Psoas muscle (tissue), 8 donors: ENCODE results near the gene MRTFB. TPM values are rescaled to one million over a fixed set of nuclear protein-coding genes. Genes with fewer than 3 reads are reported as not detected.

Experiments used
- ATAC-seq, 4 donors: fragments of 200-7000 bp; cut with Tn5 transposase; one replicate each; pipeline ENCODE4 v1.9.1; 2020; ENCODE audit warnings: moderate library complexity in 3 of 4, mild to moderate bottlenecking in 2 of 4
- DNase-seq, 2 donors: peaks; one replicate each; pipeline ENCODE4 v3.0.0-alpha.2; 2020
- H3K27ac ChIP-seq: fragments of 200-600 bp; one replicate; pipeline ENCODE4 v1.8.0; 2022
- H3K27me3 ChIP-seq, 3 donors: fragments of 200-600 bp in 1 of 3; one replicate each; pipeline versions ENCODE4 v1.6.1 to v1.8.0; 2013 to 2022; ENCODE audit warnings: low read length in 2 of 3, mild to moderate bottlenecking in 2 of 3, moderate library complexity in 1 of 3; ENCODE audit not compliant: insufficient read depth in 3 of 3
- H3K36me3 ChIP-seq, 2 donors: fragments of 200-600 bp in 1 of 2; one replicate each; pipeline versions ENCODE4 v1.6.1 to v1.8.0; 2013 to 2022; ENCODE audit warnings: low read depth in 1 of 2, mild to moderate bottlenecking in 1 of 2, moderate library complexity in 1 of 2; ENCODE audit not compliant: insufficient read depth in 1 of 2
- H3K4me1 ChIP-seq: fragments of 200-600 bp; one replicate; pipeline ENCODE4 v1.8.0; 2022
- H3K4me3 ChIP-seq: fragments of 200-600 bp; one replicate; pipeline ENCODE4 v1.8.0; 2022; ENCODE audit warnings: mild to moderate bottlenecking
- H3K9me3 ChIP-seq: fragments of 200-600 bp; one replicate; pipeline ENCODE4 v1.8.0; 2022
- CTCF ChIP-seq: fragments of 200-600 bp; IDR thresholded peaks from one replicate; pipeline ENCODE4 v1.8.0; 2022; ENCODE audit warnings: antibody characterized with exemption
- WGBS, 3 donors: extraction: QIAGEN DNeasy Blood & Tissue Kit; methylation state at CpG; one replicate each; pipeline versions ENCODE4 v1.1.6 to v1.1.7; 2013; 5-methylcytosine and 5-hydroxymethylcytosine counted together
- intact Hi-C, 2 donors: fragments of 100-400 bp; cut with DNase I; formaldehyde crosslinking; loops; one replicate each; pipeline versions ENCODE4 v1.11.0 to v1.14.2; 2022
- polyA plus RNA-seq, 3 donors: library from polyadenylated mRNA; stranded (reverse); fragments of 200-250 nt; gene quantifications; one replicate each; pipeline ENCODE4 v1.2.3, GENCODE V29; 2013
- total RNA-seq, 4 donors: library from RNA; stranded (reverse); fragmentation: NEBNext Ultra II Directional in 2 of 4; extraction: Animal tissue kit (Norgen Biotek cat#: 25700) in 2 of 4; gene quantifications; one replicate each; pipeline versions ENCODE4 v1.2.1 to v1.2.4, GENCODE V29; 2021 to 2023
- donor health status: healthy with polysubstance abuse.
- donor health status: DM: no; HTN: no; CAD: no; lungs with moderate emphysema.
- donor health status: Bipolar disorder and iron deficiency.
- donor health status: healthy.
- donor health status: DM: yes; HTN: yes; CAD: no.
- donor health status: DM: no; HTN: no; CAD: no.
- donor health status: DM: no; HTN: no; CAD: no.
- donor health status: DM: yes; HTN: yes; CAD: no.

MRTFB gene
- total and polyA plus RNA-seq, 7 donors, result 2.7 to 26.3 (median 14.1) TPM

GRCh38 chr16:14050291-14051027 lies 20.7 kb upstream of the MRTFB start:
- TF ChIP-seq CTCF, result no peak

DNA sequence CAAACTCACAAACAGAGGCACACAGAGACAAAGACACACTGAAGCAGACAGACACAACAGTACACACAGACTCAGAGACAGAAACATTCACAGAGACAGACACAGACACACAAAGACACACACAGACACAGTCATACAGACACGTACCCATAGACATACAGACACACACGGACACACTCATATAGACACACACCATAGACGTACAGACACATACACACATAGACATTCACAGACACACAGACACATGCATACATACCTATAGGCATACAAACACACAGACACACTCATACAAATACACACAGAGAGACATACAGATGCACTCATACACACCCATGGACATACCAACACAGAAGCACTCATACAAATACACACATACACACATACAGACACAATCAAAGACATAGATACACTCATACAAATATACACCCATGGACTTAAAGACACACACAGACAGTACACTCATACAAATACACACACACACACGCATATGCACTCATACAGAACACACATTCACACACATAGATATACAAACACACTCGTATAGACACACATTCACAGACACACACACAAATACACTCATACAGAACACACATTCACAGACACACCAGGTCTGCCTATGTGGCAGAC lies 19.9 kb upstream of the MRTFB start:
- TF ChIP-seq CTCF, result no peak
- ATAC-seq, result no peak
- Histone ChIP-seq H3K27me3 (peaks cover 0 to 4% (median 0%) of the 10 kb centered on the region in 3 donors), H3K9me3 (no peaks in the 10 kb centered on the region), H3K4me3 (no peak overlapping the region), H3K36me3 (no peaks in the 10 kb centered on the region), H3K4me1 (peaks cover 5% of the 10 kb centered on the region), H3K27ac (no peak overlapping the region)
- 93 to 96% (median 94%) methylated on average over 5 of the region's 5 CpGs for WGBS, 3 donors
- intact Hi-C loops, result no loop called here
- no peak for DNase-seq

More at GRCh38 chr16:14050291-14051027, 20.7 kb upstream of the MRTFB start:
- Histone ChIP-seq H3K4me1 (peaks cover 5% of the 10 kb centered on the region), H3K9me3 (no peaks in the 10 kb centered on the region), H3K27me3 (peaks cover 0 to 4% (median 0%) of the 10 kb centered on the region in 3 donors), H3K36me3 (no peaks in the 10 kb centered on the region), H3K4me3 (no peak overlapping the region), H3K27ac (no peak overlapping the region)
- ATAC-seq (no peak), DNase-seq (no peak)
- 56 to 69% (median 64%) methylated on average over 10 of the region's 10 CpGs for WGBS, 3 donors
- intact Hi-C loops, result no loop called here

GRCh38 chr16:14056970-14057369 lies 14.1 kb upstream of the MRTFB start:
- no peak overlapping the region for H3K4me3 ChIP-seq
- peak overlapping the region; percentile 36 for H3K27ac ChIP-seq
- no peaks in the 10 kb centered on the region for H3K4me1 ChIP-seq
- ATAC-seq, result no peak
- DNase-seq, result no peak
- no peaks in the 10 kb centered on the region for H3K36me3 ChIP-seq
- H3K9me3 ChIP-seq, result no peaks in the 10 kb centered on the region
- 34 to 49% (median 44%) methylated on average over 5 of the region's 5 CpGs for WGBS, 3 donors
- H3K27me3 ChIP-seq, result no peaks in the 10 kb centered on the region
- TF ChIP-seq CTCF, result no peak
- intact Hi-C loops, result no loop called here

DNA sequence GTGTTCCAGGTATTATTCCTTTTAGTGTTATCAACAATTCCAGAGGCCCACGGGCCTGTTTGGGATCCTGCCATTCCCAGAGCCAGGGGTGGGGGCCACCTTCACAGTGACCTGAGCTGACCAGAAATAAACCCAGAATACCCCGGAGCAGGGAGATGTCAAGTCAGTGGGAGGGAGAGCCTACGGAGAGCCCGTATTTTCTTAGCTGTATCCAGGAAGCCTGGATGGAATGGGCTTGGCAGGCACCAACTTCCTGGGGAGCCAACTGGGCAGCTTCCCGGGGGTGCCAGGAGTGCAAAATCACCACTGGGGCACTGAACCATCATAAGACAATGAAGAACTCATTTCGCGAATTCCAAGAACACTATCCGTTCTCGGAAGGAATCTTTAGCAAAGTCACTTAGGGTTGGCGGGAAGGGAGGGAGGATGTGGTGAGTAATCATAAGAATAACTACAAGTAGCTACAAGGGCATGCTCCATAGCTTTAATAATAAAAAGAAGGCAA lies 13.2 kb upstream of the MRTFB start:
- WGBS, 3 donors, result 63 to 66% (median 63%) methylated on average over 10 of the region's 10 CpGs
- peak overlapping the region; percentile 36 for H3K27ac ChIP-seq
- no peaks in the 10 kb centered on the region for H3K9me3 ChIP-seq
- DNase-seq (no peak), ATAC-seq (peak in 2 of 4 donors; percentile 26 to 44)
- no peaks in the 10 kb centered on the region for H3K4me1 ChIP-seq
- TF ChIP-seq CTCF, result no peak
- no peaks in the 10 kb centered on the region for H3K36me3 ChIP-seq
- intact Hi-C loops, result no loop called here
- no peaks in the 10 kb centered on the region for H3K27me3 ChIP-seq
- no peak overlapping the region for H3K4me3 ChIP-seq
